ENCODE measurements around the gene BMP8A. TPM values are rescaled to one million over a fixed set of nuclear protein-coding genes. Genes with fewer than 3 reads are reported as not detected.

Gene BMP8A
- total RNA-seq, 2 donors from 2014 or later: 5.4 to 9.4 TPM

- Histone ChIP-seq H3K4me3 (no peak overlapping the region), H3K27me3 (replicated peaks; ENCODE audit: insufficient read depth) (no peaks in the 10 kb centered on the region), H3K9me3 (no peaks in the 10 kb centered on the region), H3K27ac (no peak overlapping the region), H3K4me1 (replicated peaks) (no peaks in the 10 kb centered on the region), H3K36me3 (no peaks in the 10 kb centered on the region)
- intact Hi-C loops (cut with DNase I): no loop called here
- DNase-seq (ENCODE audit: low spot score): no peak
- TF ChIP-seq POLR2AphosphoS5 (IDR thresholded peaks at IDR 0.05) (no peak), CTCF (IDR thresholded peaks at IDR 0.05) (no peak)
- 87% methylated on average over 6 of the region's 6 CpGs for WGBS
Measured at GRCh38 chr1:39481289-39481688, 10.1 kb upstream of the BMP8A start.

- no peak overlapping the region for H3K4me3 ChIP-seq
- intact Hi-C loops (cut with DNase I): no loop called here
- TF ChIP-seq CTCF (IDR thresholded peaks at IDR 0.05) (no peak), POLR2A (IDR thresholded peaks at IDR 0.05) (no peak), POLR2AphosphoS5 (IDR thresholded peaks at IDR 0.05) (no peak)
- H3K27me3 ChIP-seq (replicated peaks; ENCODE audit: insufficient read depth): no peaks in the 10 kb centered on the region
- H3K4me1 ChIP-seq (replicated peaks): no peaks in the 10 kb centered on the region
- no peaks in the 10 kb centered on the region for H3K9me3 ChIP-seq
- DNase-seq (ENCODE audit: low spot score): no peak
- WGBS: 53% methylated on average over 1 of the region's 1 CpG
- no peaks in the 10 kb centered on the region for H3K36me3 ChIP-seq
- H3K27ac ChIP-seq: no peak overlapping the region
Measured at GRCh38 chr1:39483276-39483675, 8.2 kb upstream of the BMP8A start.

GRCh38 chr1:39484564-39484963, 6.9 kb upstream of the BMP8A start:
- peak; percentile 14 for TF ChIP-seq POLR2AphosphoS5 (IDR thresholded peaks at IDR 0.05)
- TF ChIP-seq CTCF (IDR thresholded peaks at IDR 0.05): no peak
- TF ChIP-seq POLR2A (IDR thresholded peaks at IDR 0.05): no peak
- no peak overlapping the region for H3K4me3 ChIP-seq
- H3K4me1 ChIP-seq (replicated peaks): no peaks in the 10 kb centered on the region
- intact Hi-C loops (cut with DNase I): no loop called here
- H3K36me3 ChIP-seq: no peaks in the 10 kb centered on the region
- no peaks in the 10 kb centered on the region for H3K27me3 ChIP-seq (replicated peaks; ENCODE audit: insufficient read depth)
- DNase-seq (ENCODE audit: low spot score): no peak
- H3K27ac ChIP-seq: no peak overlapping the region
- WGBS: 53% methylated on average over 7 of the region's 7 CpGs
- no peaks in the 10 kb centered on the region for H3K9me3 ChIP-seq

- Histone ChIP-seq H3K27ac (no peak overlapping the region), H3K4me1 (replicated peaks) (no peaks in the 10 kb centered on the region), H3K4me3 (no peak overlapping the region), H3K9me3 (no peaks in the 10 kb centered on the region), H3K36me3 (no peaks in the 10 kb centered on the region), H3K27me3 (replicated peaks; ENCODE audit: insufficient read depth) (no peaks in the 10 kb centered on the region)
- 82% methylated on average over 14 of the region's 14 CpGs for WGBS
- TF ChIP-seq POLR2A (IDR thresholded peaks at IDR 0.05) (no peak), POLR2AphosphoS5 (IDR thresholded peaks at IDR 0.05) (no peak), CTCF (IDR thresholded peaks at IDR 0.05) (no peak)
- intact Hi-C loops (cut with DNase I): no loop called here
- DNase-seq (ENCODE audit: low spot score): no peak
Measured at GRCh38 chr1:39485046-39485803, 6.2 kb upstream of the BMP8A start.

DNA sequence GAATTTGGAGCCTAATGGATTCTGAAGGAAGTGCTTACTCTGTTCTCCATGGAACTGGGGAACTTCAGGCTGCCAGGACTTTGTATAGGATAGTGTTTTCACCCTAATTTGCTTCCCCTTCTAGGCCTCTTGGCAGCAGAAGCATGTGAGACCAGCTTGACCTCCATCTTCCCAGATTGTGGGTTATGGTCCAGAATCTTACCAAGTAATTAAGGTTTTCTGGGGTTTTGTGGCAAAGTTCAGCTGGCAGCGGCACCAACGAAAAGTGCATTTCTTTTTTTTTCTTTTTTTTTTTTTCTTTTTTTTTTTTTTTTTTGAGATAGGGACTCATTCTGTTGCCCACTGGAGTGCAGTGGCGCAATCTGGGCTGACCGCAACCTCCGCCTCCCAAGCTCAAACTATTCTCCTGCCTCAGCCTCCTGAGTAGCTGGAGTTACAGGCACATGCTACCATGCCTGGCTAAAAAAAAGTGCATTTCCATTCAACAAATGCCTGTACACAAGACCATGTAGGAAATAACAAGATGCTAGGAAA, 3.4 kb upstream of the BMP8A start:
- TF ChIP-seq CTCF (IDR thresholded peaks at IDR 0.05): no peak
- no peak for TF ChIP-seq POLR2AphosphoS5 (IDR thresholded peaks at IDR 0.05)
- TF ChIP-seq POLR2A (IDR thresholded peaks at IDR 0.05): no peak
- no peaks in the 10 kb centered on the region for H3K36me3 ChIP-seq
- H3K4me3 ChIP-seq: no peak overlapping the region
- intact Hi-C loops (cut with DNase I): no loop called here
- H3K9me3 ChIP-seq: no peaks in the 10 kb centered on the region
- H3K27me3 ChIP-seq (replicated peaks; ENCODE audit: insufficient read depth): no peaks in the 10 kb centered on the region
- no peaks in the 10 kb centered on the region for H3K4me1 ChIP-seq (replicated peaks)
- H3K27ac ChIP-seq: no peak overlapping the region
- DNase-seq (ENCODE audit: low spot score): no peak
- WGBS: 95% methylated on average over 5 of the region's 5 CpGs
